Vagina (tissue), 2 donors: ENCODE data around the gene LOXL4.

Experiments
- POLR2A ChIP-seq, 2 donors: fragments of 450-650 bp; IDR thresholded peaks; one replicate each; pipeline ENCODE4 v1.6.1; 2017; ENCODE audit warnings: antibody characterized with exemption in 2 of 2, mild to moderate bottlenecking in 2 of 2, moderate library complexity in 2 of 2
- POLR2AphosphoS5 ChIP-seq, 2 donors: sonication (generic); formaldehyde crosslinking; IDR thresholded peaks; one replicate each; pipeline ENCODE4 v1.9.0; 2017; ENCODE audit warnings: antibody characterized with exemption in 2 of 2, mild to moderate bottlenecking in 2 of 2, low read depth in 1 of 2; ENCODE audit not compliant: insufficient read depth in 1 of 2
- TF ChIP-seq, protein P1 (sequence below), 3 experiments: fragments of 450-650 bp in 2 of 3; fragments of 200-600 bp in 1 of 3; sonication (generic) in 1 of 3; IDR thresholded peaks; one replicate each; pipeline ENCODE4 v1.5.1; 2017 to 2019; ENCODE audit warnings: antibody characterized with exemption in 3 of 3, mild to moderate bottlenecking in 2 of 3, moderate library complexity in 2 of 3

DNA sequence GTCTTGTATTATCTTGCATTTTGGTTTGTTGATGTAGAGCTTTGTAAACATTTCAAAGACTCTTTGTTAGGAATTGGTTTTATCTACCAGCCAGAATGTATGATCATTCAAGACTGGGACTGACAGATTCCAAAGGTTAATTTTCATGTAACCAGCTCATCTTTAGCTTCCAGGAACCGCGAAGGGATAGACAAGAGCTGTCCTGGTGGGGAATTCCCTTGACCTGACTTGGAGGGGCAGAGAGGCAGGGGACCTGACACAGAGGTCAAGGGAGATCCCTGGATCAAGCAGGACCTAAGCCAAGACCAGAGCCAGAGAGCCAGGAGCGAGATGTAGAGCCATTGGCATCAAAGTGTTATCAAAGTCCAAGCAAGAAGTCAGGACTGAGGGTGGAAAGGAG is 6.6 kb upstream of the LOXL4 start:
- TF ChIP-seq POLR2AphosphoS5 (IDR thresholded peaks at IDR 0.05; ENCODE audit: insufficient read depth in 1 of 2, low read depth in 1 of 2) = no peak
- no peak for TF ChIP-seq POLR2A (IDR thresholded peaks at IDR 0.05)
- TF ChIP-seq, protein P1, sequence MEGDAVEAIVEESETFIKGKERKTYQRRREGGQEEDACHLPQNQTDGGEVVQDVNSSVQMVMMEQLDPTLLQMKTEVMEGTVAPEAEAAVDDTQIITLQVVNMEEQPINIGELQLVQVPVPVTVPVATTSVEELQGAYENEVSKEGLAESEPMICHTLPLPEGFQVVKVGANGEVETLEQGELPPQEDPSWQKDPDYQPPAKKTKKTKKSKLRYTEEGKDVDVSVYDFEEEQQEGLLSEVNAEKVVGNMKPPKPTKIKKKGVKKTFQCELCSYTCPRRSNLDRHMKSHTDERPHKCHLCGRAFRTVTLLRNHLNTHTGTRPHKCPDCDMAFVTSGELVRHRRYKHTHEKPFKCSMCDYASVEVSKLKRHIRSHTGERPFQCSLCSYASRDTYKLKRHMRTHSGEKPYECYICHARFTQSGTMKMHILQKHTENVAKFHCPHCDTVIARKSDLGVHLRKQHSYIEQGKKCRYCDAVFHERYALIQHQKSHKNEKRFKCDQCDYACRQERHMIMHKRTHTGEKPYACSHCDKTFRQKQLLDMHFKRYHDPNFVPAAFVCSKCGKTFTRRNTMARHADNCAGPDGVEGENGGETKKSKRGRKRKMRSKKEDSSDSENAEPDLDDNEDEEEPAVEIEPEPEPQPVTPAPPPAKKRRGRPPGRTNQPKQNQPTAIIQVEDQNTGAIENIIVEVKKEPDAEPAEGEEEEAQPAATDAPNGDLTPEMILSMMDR (IDR thresholded peaks at IDR 0.05) = no peak
